Trophoblast cell (in vitro differentiated cells and primary cell): Measurements from ENCODE around the gene ENPP6.

Experiments used
- DNase-seq, 2 donors: peaks; one replicate each; pipeline ENCODE4 v3.0.0-alpha.2; 2016
- H2AFZ ChIP-seq: 2 replicates; pipeline ENCODE4 v1.6.1; 2013; ENCODE audit warnings: low read length, moderate library complexity, mild to moderate bottlenecking; ENCODE audit not compliant: insufficient read depth, poor library complexity
- H2AK5ac ChIP-seq: 2 replicates; pipeline ENCODE4 v1.6.1; 2013; ENCODE audit warnings: mild to moderate bottlenecking, low read length
- H2BK120ac ChIP-seq: 2 replicates; pipeline ENCODE4 v1.6.1; 2013; ENCODE audit warnings: low read length, mild to moderate bottlenecking, moderate library complexity; ENCODE audit not compliant: insufficient read depth, poor library complexity
- H2BK12ac ChIP-seq: 2 replicates; pipeline ENCODE4 v1.6.1; 2013; ENCODE audit warnings: mild to moderate bottlenecking, low read length, moderate library complexity
- H2BK5ac ChIP-seq: 2 replicates; pipeline ENCODE4 v1.6.1; 2013; ENCODE audit warnings: low read length, low read depth, moderate library complexity, mild to moderate bottlenecking; ENCODE audit not compliant: poor library complexity
- H3K14ac ChIP-seq: 2 replicates; pipeline ENCODE4 v1.6.1; 2013; ENCODE audit warnings: mild to moderate bottlenecking, low read length
- H3K18ac ChIP-seq: 2 replicates; pipeline ENCODE4 v1.6.1; 2013; ENCODE audit warnings: mild to moderate bottlenecking, low read length
- H3K23ac ChIP-seq: 2 replicates; pipeline ENCODE4 v1.6.1; 2013; ENCODE audit warnings: low read length
- H3K27ac ChIP-seq: 2 replicates; pipeline ENCODE4 v1.5.1; 2013; ENCODE audit warnings: low read depth, mild to moderate bottlenecking, inconsistent platforms, low read length, moderate library complexity
- H3K27me3 ChIP-seq: 2 replicates; pipeline ENCODE4 v1.6.1; 2013; ENCODE audit warnings: inconsistent platforms, mild to moderate bottlenecking, low read length, moderate library complexity; ENCODE audit not compliant: insufficient read depth
- H3K36me3 ChIP-seq, 2 experiments: 1 replicate in 1 of 2; 2 replicates in 1 of 2; pipeline ENCODE4 v1.6.1; 2013; ENCODE audit warnings: low read length in 2 of 2, mild to moderate bottlenecking in 2 of 2, moderate library complexity in 1 of 2; ENCODE audit not compliant: insufficient read depth in 2 of 2, control insufficient read depth in 1 of 2
- H3K4ac ChIP-seq: 2 replicates; pipeline ENCODE4 v1.6.1; 2013; ENCODE audit warnings: low read depth, mild to moderate bottlenecking, low read length, moderate library complexity
- H3K4me1 ChIP-seq, 2 experiments: 1 replicate in 1 of 2; 2 replicates in 1 of 2; pipeline ENCODE4 v1.6.1; 2013; ENCODE audit warnings: low read length in 2 of 2, mild to moderate bottlenecking in 2 of 2, moderate library complexity in 1 of 2; ENCODE audit not compliant: insufficient read depth in 2 of 2, control insufficient read depth in 1 of 2
- H3K4me2 ChIP-seq: 2 replicates; pipeline ENCODE4 v1.6.1; 2013; ENCODE audit warnings: inconsistent platforms, mild to moderate bottlenecking, low read length, moderate library complexity
- H3K4me3 ChIP-seq: 2 replicates; pipeline ENCODE4 v1.5.1; 2013; ENCODE audit warnings: mild to moderate bottlenecking, low read depth, low read length, inconsistent platforms
- H3K79me1 ChIP-seq: one replicate; pipeline ENCODE4 v1.6.1; 2013; ENCODE audit warnings: low read length
- H3K79me2 ChIP-seq: 2 replicates; pipeline ENCODE4 v1.6.1; 2013; ENCODE audit warnings: low read length, mild to moderate bottlenecking; ENCODE audit not compliant: control insufficient read depth, insufficient read depth, poor library complexity
- H3K9ac ChIP-seq: 2 replicates; pipeline ENCODE4 v1.6.1; 2013; ENCODE audit warnings: mild to moderate bottlenecking, low read length
- H3K9me3 ChIP-seq: 2 replicates; pipeline ENCODE4 v1.6.1; 2013; ENCODE audit warnings: low read depth, mild to moderate bottlenecking, control low read depth, inconsistent platforms, low read length; ENCODE audit not compliant: insufficient read depth
- H4K12ac ChIP-seq: 2 replicates; pipeline ENCODE4 v1.6.1; 2013; ENCODE audit warnings: low read depth, mild to moderate bottlenecking, low read length, moderate library complexity
- H4K8ac ChIP-seq: 2 replicates; pipeline ENCODE4 v1.6.1; 2013; ENCODE audit warnings: low read depth, mild to moderate bottlenecking, low read length, moderate library complexity
- H4K91ac ChIP-seq: one replicate; pipeline ENCODE4 v1.6.1; 2013; ENCODE audit warnings: low read depth, mild to moderate bottlenecking, low read length, moderate library complexity
- WGBS: extraction: QIAGEN DNeasy Blood & Tissue Kit; methylation state at CpG from one replicate; pipeline ENCODE4 v1.1.7; 2013; ENCODE audit warnings: missing lambda C conversion rate; ENCODE audit not compliant: insufficient read length, insufficient coverage; ENCODE audit errors: extremely low coverage; 5-methylcytosine and 5-hydroxymethylcytosine counted together

Gene ENPP6

GRCh38 chr4:184096561-184097240, 121.0 kb downstream of the ENPP6 start:
- Histone ChIP-seq H2AFZ (no peak overlapping the region), H3K14ac (no peak overlapping the region), H3K9me3 (no peaks in the 10 kb centered on the region), H2BK12ac (no peak overlapping the region), H3K4me1 (no peaks in the 10 kb centered on the region), H3K9ac (no peak overlapping the region), H3K79me2 (no peaks in the 10 kb centered on the region), H4K91ac (no peak overlapping the region), H3K4me3 (no peak overlapping the region), H3K18ac (no peak overlapping the region), H4K8ac (no peak overlapping the region), H3K27ac (no peak overlapping the region), H2AK5ac (no peak overlapping the region), H3K27me3 (no peaks in the 10 kb centered on the region), H3K23ac (no peak overlapping the region), H3K4ac (no peak overlapping the region), H3K4me2 (no peak overlapping the region), H3K36me3 (no peaks in the 10 kb centered on the region), H4K12ac (no peak overlapping the region), H2BK120ac (no peak overlapping the region), H3K79me1 (no peaks in the 10 kb centered on the region), H2BK5ac (no peak overlapping the region)
- DNase-seq, result no peak
- WGBS, result no CpG with 5 or more reads among the region's 13 CpGs

GRCh38 chr4:184094532-184095159, 123.0 kb downstream of the ENPP6 start:
- Histone ChIP-seq H3K23ac (no peak overlapping the region), H3K27ac (no peak overlapping the region), H2BK120ac (no peak overlapping the region), H3K4me2 (no peak overlapping the region), H4K8ac (no peak overlapping the region), H4K12ac (no peak overlapping the region), H3K9me3 (no peaks in the 10 kb centered on the region), H3K36me3 (no peaks in the 10 kb centered on the region), H3K14ac (no peak overlapping the region), H4K91ac (no peak overlapping the region), H2BK12ac (no peak overlapping the region), H3K9ac (no peak overlapping the region), H3K4me1 (no peaks in the 10 kb centered on the region), H3K4me3 (no peak overlapping the region), H2AFZ (no peak overlapping the region), H3K79me1 (no peaks in the 10 kb centered on the region), H2AK5ac (no peak overlapping the region), H3K27me3 (no peaks in the 10 kb centered on the region), H3K79me2 (no peaks in the 10 kb centered on the region), H3K4ac (no peak overlapping the region), H2BK5ac (no peak overlapping the region), H3K18ac (no peak overlapping the region)
- WGBS, result no CpG with 5 or more reads among the region's 8 CpGs
- peak in 1 of 2 donors; percentile 23 for DNase-seq

GRCh38 chr4:184091986-184092385, 125.7 kb downstream of the ENPP6 start:
- Histone ChIP-seq H2AK5ac (no peak overlapping the region), H3K4ac (no peak overlapping the region), H2AFZ (no peak overlapping the region), H4K91ac (no peak overlapping the region), H3K18ac (no peak overlapping the region), H4K12ac (no peak overlapping the region), H3K9me3 (no peaks in the 10 kb centered on the region), H3K27me3 (no peaks in the 10 kb centered on the region), H2BK120ac (no peak overlapping the region), H3K23ac (no peak overlapping the region), H3K4me2 (no peak overlapping the region), H3K9ac (no peak overlapping the region), H3K14ac (no peak overlapping the region), H3K36me3 (no peaks in the 10 kb centered on the region), H2BK12ac (no peak overlapping the region), H3K4me3 (no peak overlapping the region), H3K27ac (no peak overlapping the region), H3K4me1 (no peaks in the 10 kb centered on the region), H3K79me2 (no peaks in the 10 kb centered on the region), H3K79me1 (no peaks in the 10 kb centered on the region), H2BK5ac (no peak overlapping the region), H4K8ac (no peak overlapping the region)
- DNase-seq, result no peak
- no CpG with 5 or more reads among the region's 9 CpGs for WGBS

- Histone ChIP-seq H2BK120ac (no peak overlapping the region), H3K27me3 (no peaks in the 10 kb centered on the region), H3K36me3 (no peaks in the 10 kb centered on the region), H4K12ac (no peak overlapping the region), H3K4me2 (no peak overlapping the region), H3K79me2 (no peaks in the 10 kb centered on the region), H3K23ac (no peak overlapping the region), H4K8ac (no peak overlapping the region), H2AK5ac (no peak overlapping the region), H2BK12ac (no peak overlapping the region), H3K9me3 (no peaks in the 10 kb centered on the region), H3K18ac (no peak overlapping the region), H3K4ac (no peak overlapping the region), H2BK5ac (no peak overlapping the region), H3K9ac (no peak overlapping the region), H3K4me1 (no peaks in the 10 kb centered on the region), H3K14ac (no peak overlapping the region), H3K79me1 (no peaks in the 10 kb centered on the region), H3K27ac (no peak overlapping the region), H4K91ac (no peak overlapping the region), H2AFZ (no peak overlapping the region), H3K4me3 (no peak overlapping the region)
- DNase-seq, result no peak
- no CpG with 5 or more reads among the region's 3 CpGs for WGBS
Measured at GRCh38 chr4:184090571-184090970, 127.1 kb downstream of the ENPP6 start.
